Suprapubic skin (tissue), 3 donors: ENCODE measurements around the gene WWOX.

Experiments
- POLR2A ChIP-seq, 2 donors: fragments of 450-650 bp; IDR thresholded peaks; one replicate each; pipeline ENCODE4 v1.6.1; 2017; ENCODE audit warnings: antibody characterized with exemption in 2 of 2, mild to moderate bottlenecking in 2 of 2, moderate library complexity in 2 of 2
- TF ChIP-seq, protein P1 (sequence below), 2 donors: fragments of 200-600 bp in 1 of 2; fragments of 450-650 bp in 1 of 2; sonication (generic) in 1 of 2; IDR thresholded peaks; one replicate each; pipeline ENCODE4 v1.5.1; 2016 to 2019; ENCODE audit warnings: antibody characterized with exemption in 2 of 2, mild to moderate bottlenecking in 1 of 2, moderate library complexity in 1 of 2

DNA sequence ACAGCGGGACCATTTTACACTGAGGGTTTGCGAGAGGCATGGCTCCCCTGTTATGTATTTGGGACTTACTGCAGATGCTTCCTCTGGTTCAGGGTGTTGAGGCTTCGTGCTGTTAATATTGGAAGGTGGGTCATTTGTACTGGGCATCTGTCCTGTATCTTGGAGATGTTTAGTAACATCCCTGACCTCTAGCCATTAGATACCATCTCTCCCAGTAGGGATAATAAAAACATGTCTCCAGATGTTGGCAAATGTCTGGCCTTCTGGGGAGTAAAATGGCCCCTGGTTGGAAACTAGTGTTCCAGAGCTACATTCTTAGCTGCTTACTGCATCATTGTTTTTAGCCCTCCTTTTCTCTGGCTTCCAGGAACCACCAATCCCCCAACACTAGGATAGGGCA, 388.0 kb downstream of the WWOX start:
- TF ChIP-seq, protein P1, sequence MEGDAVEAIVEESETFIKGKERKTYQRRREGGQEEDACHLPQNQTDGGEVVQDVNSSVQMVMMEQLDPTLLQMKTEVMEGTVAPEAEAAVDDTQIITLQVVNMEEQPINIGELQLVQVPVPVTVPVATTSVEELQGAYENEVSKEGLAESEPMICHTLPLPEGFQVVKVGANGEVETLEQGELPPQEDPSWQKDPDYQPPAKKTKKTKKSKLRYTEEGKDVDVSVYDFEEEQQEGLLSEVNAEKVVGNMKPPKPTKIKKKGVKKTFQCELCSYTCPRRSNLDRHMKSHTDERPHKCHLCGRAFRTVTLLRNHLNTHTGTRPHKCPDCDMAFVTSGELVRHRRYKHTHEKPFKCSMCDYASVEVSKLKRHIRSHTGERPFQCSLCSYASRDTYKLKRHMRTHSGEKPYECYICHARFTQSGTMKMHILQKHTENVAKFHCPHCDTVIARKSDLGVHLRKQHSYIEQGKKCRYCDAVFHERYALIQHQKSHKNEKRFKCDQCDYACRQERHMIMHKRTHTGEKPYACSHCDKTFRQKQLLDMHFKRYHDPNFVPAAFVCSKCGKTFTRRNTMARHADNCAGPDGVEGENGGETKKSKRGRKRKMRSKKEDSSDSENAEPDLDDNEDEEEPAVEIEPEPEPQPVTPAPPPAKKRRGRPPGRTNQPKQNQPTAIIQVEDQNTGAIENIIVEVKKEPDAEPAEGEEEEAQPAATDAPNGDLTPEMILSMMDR (IDR thresholded peaks at IDR 0.05), result no peak
- TF ChIP-seq POLR2A (IDR thresholded peaks at IDR 0.05), result no peak
